ENCODE data around the gene DHRS13. TPM values are rescaled to one million over a fixed set of nuclear protein-coding genes. Genes with fewer than 3 reads are reported as not detected.
"Not testable (repeated sequence)": the region's sequence is repeated elsewhere in the genome, so short reads cannot be mapped to it uniquely, and the experiment has no call there.

DHRS13 gene
- total RNA-seq, 2 experiments from 2014 or later: 26.8 to 27.8 TPM

DNA sequence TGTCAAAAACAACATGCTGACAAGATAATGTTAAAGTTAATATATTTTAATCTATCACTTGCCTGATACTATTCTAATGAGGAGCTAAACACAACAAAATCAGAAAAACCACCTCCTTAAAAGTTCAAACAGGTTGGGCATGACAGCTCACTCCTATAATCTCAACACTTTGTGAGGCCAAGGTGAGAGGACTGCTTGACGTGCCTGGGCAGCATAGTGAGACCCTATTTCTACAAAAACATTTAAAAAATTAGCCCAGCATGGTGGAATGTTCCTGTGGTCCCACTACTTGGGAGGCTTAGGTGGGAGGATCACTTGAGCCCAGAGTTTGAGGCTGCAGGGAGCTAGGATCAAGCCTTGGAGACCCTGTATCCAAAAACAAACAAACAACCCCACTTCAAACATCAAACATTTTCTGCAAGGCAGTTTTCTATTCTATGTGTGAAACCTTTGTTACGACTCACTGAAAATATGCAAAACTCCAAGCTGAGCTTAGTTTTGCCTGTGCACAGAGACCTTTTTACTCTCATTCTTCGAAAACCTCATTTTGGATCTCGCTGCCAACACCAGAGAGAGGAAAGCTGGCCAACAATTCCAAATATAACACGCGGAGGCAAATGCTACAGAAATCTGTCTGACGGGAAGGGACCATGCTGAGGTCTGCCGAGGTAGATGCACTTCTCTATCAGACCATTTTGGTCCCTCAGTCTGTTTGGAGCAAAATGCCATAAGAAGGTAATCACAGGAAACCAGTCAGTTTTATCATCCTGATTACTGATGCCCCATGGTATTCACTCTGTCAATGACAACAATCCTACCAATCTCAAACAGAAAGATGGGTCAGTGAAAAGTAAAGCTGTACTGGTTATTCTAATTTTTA is 42.2 kb upstream of the DHRS13 start:
- peaks cover 62% of the 10 kb centered on the region for H3K36me3 Mint-ChIP-seq (ENCODE audit: low read depth)
- no peaks in the 10 kb centered on the region for H3K9me3 Mint-ChIP-seq
- H3K4me3 Mint-ChIP-seq: no peak overlapping the region
- H3K4me1 Mint-ChIP-seq: peaks cover 72% of the 10 kb centered on the region
- no peaks in the 10 kb centered on the region for H3K27me3 Mint-ChIP-seq
- DNase-seq: no peak
- CTCF ChIA-PET: interaction anchor here (0.7 to 2.0 kb wide), 8 partner anchors 9 to 218 kb away, joined by 3 to 7 read pairs (median 4); partner anchors contain the start of gene DHRS13
- H3K27ac Mint-ChIP-seq: peak overlapping the region; percentile 47
- POLR2A ChIA-PET: no interaction called here

- H3K36me3 Mint-ChIP-seq (ENCODE audit: low read depth): peaks cover 67% of the 10 kb centered on the region
- peaks cover 80% of the 10 kb centered on the region for H3K4me1 Mint-ChIP-seq
- H3K4me3 Mint-ChIP-seq: no peak overlapping the region
- H3K27me3 Mint-ChIP-seq: no peaks in the 10 kb centered on the region
- DNase-seq: no peak
- H3K9me3 Mint-ChIP-seq: no peaks in the 10 kb centered on the region
- ChIA-PET CTCF (interaction anchor here (0.9 to 2.7 kb wide), 5 partner anchors 12 to 218 kb away, joined by 3 to 11 read pairs (median 4); partner anchors contain the start of gene TLCD1), POLR2A (no interaction called here)
- no peak overlapping the region for H3K27ac Mint-ChIP-seq
Measured at GRCh38 chr17:28944343-28944742, 41.5 kb upstream of the DHRS13 start.

DNA sequence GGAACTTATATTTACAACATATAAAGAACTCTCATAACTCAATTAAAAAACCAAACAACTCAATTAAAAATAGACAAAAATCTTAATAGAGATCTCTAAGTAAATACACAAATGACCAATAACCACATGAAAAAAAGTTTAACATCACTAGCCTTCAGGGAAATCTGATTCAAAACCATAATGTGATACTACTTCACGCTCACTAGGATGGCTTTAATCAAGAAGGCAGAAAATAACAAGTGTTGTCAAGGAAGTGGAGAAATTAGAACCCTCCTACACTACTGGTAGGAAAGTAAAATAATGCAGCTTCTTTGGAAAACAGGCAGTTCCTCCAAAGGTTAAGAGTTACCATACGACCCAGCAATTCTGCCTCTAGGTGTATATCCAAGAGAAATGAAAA is 40.0 kb upstream of the DHRS13 start:
- ChIA-PET CTCF (interaction anchor here (1.1 to 2.7 kb wide), 3 partner anchors 11 to 216 kb away, joined by 3 to 11 read pairs (median 4); partner anchors contain the start of gene TLCD1), POLR2A (no interaction called here)
- Mint-ChIP-seq H3K36me3 (ENCODE audit: low read depth) (peaks cover 63% of the 10 kb centered on the region), H3K27ac (no peak overlapping the region), H3K4me3 (no peak overlapping the region), H3K9me3 (no peaks in the 10 kb centered on the region), H3K4me1 (peaks cover 82% of the 10 kb centered on the region), H3K27me3 (no peaks in the 10 kb centered on the region)
- no peak for DNase-seq

DNA sequence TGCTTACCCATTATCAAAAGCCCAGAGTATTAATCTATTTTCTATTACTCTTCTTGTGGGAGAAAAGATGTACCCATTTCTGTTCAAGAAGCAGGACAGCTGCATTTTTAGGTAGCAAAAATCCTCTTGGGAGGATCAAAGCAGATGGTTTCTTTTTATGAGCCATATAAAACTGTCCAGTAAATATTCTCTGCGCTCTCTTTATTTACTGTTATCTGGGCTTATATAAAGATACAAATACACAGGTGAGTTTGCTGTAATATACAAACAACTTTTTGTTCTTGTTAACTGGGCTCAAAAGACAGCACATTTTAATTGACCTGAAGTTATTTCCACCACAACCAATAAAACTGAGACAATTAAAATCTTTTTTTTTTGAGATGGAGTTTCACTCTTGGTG is 38.4 kb upstream of the DHRS13 start:
- no peaks in the 10 kb centered on the region for H3K9me3 Mint-ChIP-seq
- no peak overlapping the region for H3K27ac Mint-ChIP-seq
- no peak for DNase-seq
- ChIA-PET POLR2A (interaction anchor here (0.6 kb wide), 1 partner anchor 157 kb away, joined by 5 read pairs; no protein-coding TSS in a partner anchor), CTCF (interaction anchor here (0.5 kb wide), 1 partner anchor 230 kb away, joined by 3 read pairs; the partner anchor contains the start of gene PROCA1)
- H3K36me3 Mint-ChIP-seq (ENCODE audit: low read depth): peaks cover 62% of the 10 kb centered on the region
- H3K4me3 Mint-ChIP-seq: no peak overlapping the region
- no peaks in the 10 kb centered on the region for H3K27me3 Mint-ChIP-seq
- H3K4me1 Mint-ChIP-seq: peaks cover 81% of the 10 kb centered on the region

DNA sequence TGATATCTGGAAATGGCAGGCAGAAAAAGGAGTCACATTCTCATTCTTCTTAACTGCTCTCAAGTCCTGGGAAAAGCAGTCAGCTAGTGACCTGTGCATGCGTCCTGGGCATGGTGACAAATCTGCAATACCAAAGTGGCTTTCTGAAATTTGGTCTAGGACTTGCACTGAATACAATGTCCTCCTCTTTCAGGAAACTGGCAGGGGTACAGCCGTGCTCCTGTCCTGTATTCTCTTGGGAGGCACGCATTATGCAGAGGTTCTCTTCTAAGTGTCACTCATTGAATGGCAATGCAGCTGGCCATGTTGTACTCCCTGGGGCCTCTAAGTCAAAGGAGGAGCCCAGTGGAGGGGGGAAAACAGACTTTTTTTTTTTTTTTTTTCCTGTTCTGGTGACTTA is 37.8 kb upstream of the DHRS13 start:
- Mint-ChIP-seq H3K9me3 (no peaks in the 10 kb centered on the region), H3K4me3 (no peak overlapping the region), H3K27me3 (no peaks in the 10 kb centered on the region), H3K36me3 (ENCODE audit: low read depth) (peaks cover 64% of the 10 kb centered on the region), H3K4me1 (peaks cover 81% of the 10 kb centered on the region), H3K27ac (no peak overlapping the region)
- DNase-seq: no peak
- ChIA-PET CTCF (no interaction called here), POLR2A (interaction anchor here (0.6 kb wide), 1 partner anchor 156 kb away, joined by 5 read pairs; no protein-coding TSS in a partner anchor)

DNA sequence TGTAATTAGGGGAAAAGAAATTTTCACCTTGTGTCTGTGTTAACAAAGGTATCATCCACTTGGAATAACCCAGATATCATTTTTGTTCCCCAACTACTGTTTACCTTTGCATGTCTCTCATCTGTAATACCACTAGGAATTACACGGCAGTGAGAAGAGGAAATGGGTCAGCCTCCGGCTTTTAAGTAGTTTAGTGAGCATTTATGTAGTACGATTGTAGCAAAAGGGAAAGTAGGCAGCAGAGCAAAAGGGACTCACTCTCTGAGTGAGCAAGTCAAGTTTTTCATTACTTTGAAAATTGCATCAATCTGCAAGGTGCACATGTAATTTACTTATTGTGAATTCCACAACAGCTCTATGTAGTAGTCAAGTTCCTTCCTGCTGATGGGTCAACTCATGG is 37.3 kb upstream of the DHRS13 start:
- Mint-ChIP-seq H3K9me3 (no peaks in the 10 kb centered on the region), H3K27me3 (no peaks in the 10 kb centered on the region), H3K27ac (no peak overlapping the region), H3K4me1 (peaks cover 77% of the 10 kb centered on the region), H3K36me3 (ENCODE audit: low read depth) (peaks cover 63% of the 10 kb centered on the region), H3K4me3 (no peak overlapping the region)
- DNase-seq: no peak
- POLR2A ChIA-PET: interaction anchor here (0.6 kb wide), 1 partner anchor 10 kb away, joined by 3 read pairs; no protein-coding TSS in a partner anchor
- CTCF ChIA-PET: interaction anchor here (4.1 kb wide), 1 partner anchor 10 kb away, joined by 15 read pairs; the partner anchor contains the start of gene PHF12

- H3K36me3 Mint-ChIP-seq (ENCODE audit: low read depth): peaks cover 59% of the 10 kb centered on the region
- ChIA-PET CTCF (interaction anchor here (1.4 to 4.1 kb wide), 4 partner anchors 9 to 37 kb away, joined by 4 to 15 read pairs (median 5); partner anchors contain the start of gene PHF12), POLR2A (no interaction called here)
- peaks cover 73% of the 10 kb centered on the region for H3K4me1 Mint-ChIP-seq
- H3K9me3 Mint-ChIP-seq: no peaks in the 10 kb centered on the region
- H3K27ac Mint-ChIP-seq: no peak overlapping the region
- no peaks in the 10 kb centered on the region for H3K27me3 Mint-ChIP-seq
- H3K4me3 Mint-ChIP-seq: no peak overlapping the region
- DNase-seq: no peak
Measured at GRCh38 chr17:28938552-28938951, 35.7 kb upstream of the DHRS13 start.

- Mint-ChIP-seq H3K36me3 (ENCODE audit: low read depth) (peaks cover 59% of the 10 kb centered on the region), H3K4me3 (no peak overlapping the region)
Measured at GRCh38 chr17:28937044-28937729, 34.3 kb upstream of the DHRS13 start.

DNA sequence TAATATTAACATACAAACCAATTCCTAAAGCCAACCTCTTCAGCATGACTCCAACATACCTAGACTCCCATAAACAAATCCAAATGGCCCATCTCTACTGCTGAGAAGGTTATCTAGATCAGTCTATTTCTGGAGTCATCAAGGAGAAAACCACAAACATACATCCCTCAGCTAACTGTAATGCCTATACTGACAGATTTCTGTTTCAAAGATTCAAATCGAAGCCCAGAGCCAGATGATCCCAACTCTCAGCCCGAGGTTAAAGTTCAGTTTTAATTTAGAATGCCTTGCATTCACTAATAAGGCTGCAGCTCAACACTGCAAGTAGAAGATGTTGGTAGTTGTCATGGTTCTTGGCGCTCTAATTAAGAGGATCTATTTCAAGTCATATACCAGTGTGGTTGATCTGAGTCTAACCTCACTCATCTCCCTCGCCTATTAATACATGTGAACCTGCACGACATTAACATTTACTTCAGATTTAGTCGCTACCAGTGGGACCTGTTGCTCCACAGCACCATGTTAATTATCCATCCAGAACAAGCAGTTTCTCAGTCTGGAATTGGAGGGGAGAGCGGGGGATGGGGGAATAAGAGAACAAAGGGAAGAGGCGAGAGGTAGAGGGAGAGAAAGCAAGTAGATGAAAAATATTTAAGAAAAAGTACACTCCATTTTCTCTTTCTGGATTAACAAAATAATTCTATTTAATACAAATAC is 33.0 kb upstream of the DHRS13 start:
- no peak overlapping the region for H3K27ac Mint-ChIP-seq
- POLR2A ChIA-PET: no interaction called here
- no peak for DNase-seq
- CTCF ChIA-PET: interaction anchor here (0.6 to 1.3 kb wide), 5 partner anchors 10 to 226 kb away, joined by 3 read pairs; no protein-coding TSS in a partner anchor
- H3K9me3 Mint-ChIP-seq: no peaks in the 10 kb centered on the region
- H3K36me3 Mint-ChIP-seq (ENCODE audit: low read depth): peaks cover 63% of the 10 kb centered on the region
- H3K4me1 Mint-ChIP-seq: peaks cover 65% of the 10 kb centered on the region
- H3K4me3 Mint-ChIP-seq: no peak overlapping the region
- no peaks in the 10 kb centered on the region for H3K27me3 Mint-ChIP-seq

More at GRCh38 chr17:28937044-28937729, 34.3 kb upstream of the DHRS13 start:
- ChIA-PET POLR2A (no interaction called here), CTCF (interaction anchor here (0.6 to 4.1 kb wide), 11 partner anchors 8 to 327 kb away, joined by 3 to 15 read pairs (median 3); partner anchors contain the start of genes FAM222B and PHF12)
- peak overlapping the region; percentile 41 for H3K27ac Mint-ChIP-seq
- no peak for DNase-seq
- H3K9me3 Mint-ChIP-seq: no peaks in the 10 kb centered on the region
- H3K27me3 Mint-ChIP-seq: no peaks in the 10 kb centered on the region
- peaks cover 75% of the 10 kb centered on the region for H3K4me1 Mint-ChIP-seq

DNA sequence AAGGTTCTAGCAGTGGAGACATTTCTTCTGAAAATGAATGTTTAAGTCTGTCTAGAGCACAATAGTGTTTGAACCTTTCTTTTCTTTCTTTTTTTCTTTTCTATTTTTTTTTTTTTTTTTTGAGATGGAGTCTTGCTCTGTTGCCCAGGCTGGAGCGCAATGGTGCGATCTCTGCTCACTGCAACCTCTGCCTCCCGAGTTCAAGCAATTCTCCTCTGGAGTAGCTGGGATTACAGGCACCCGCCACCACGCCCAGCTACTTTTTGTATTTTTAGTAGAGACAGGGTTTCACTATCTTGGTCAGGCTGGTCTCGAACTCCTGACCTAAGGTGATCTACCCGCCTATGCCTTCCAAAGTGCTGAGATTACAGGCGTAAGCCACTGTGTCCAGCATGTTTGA is 31.6 kb upstream of the DHRS13 start:
- H3K4me3 Mint-ChIP-seq, H3K27ac Mint-ChIP-seq, H3K9me3 Mint-ChIP-seq, H3K27me3 Mint-ChIP-seq, POLR2A ChIA-PET, DNase-seq: not testable (repeated sequence)
- CTCF ChIA-PET: interaction anchor here (0.7 to 1.5 kb wide), 2 partner anchors 18 to 32 kb away, joined by 3 to 6 read pairs; partner anchors contain the start of gene DHRS13
- H3K4me1 Mint-ChIP-seq: peaks cover 59% of the 10 kb centered on the region
- peaks cover 64% of the 10 kb centered on the region for H3K36me3 Mint-ChIP-seq (ENCODE audit: low read depth)

DNA sequence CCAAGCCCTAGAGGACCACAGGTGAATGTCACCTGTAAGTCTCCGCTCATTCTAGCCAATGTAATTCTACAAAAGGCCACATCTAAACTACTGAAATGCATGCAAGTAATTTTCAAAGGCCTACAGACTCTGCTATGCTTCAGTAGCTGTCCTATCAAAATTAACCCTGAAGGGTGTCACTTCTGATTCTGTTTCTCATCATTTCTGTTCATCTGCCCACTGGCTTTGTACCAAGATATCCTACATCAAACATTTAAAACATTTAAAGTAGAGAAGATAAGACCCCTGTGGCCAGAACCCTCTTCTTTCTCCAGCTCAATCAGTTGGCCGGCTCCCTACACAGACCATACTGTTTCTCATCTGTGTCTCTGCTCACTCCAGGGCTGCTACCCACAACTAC is 26.9 kb upstream of the DHRS13 start:
- Mint-ChIP-seq H3K36me3 (ENCODE audit: low read depth) (peaks cover 69% of the 10 kb centered on the region), H3K9me3 (peaks cover 9% of the 10 kb centered on the region), H3K4me1 (peaks cover 61% of the 10 kb centered on the region), H3K27me3 (no peaks in the 10 kb centered on the region), H3K4me3 (no peak overlapping the region), H3K27ac (peak overlapping the region; percentile 67)
- DNase-seq: no peak
- CTCF ChIA-PET: interaction anchor here (0.9 to 1.8 kb wide), 7 partner anchors 8 to 203 kb away, joined by 3 to 6 read pairs (median 4); no protein-coding TSS in a partner anchor
- POLR2A ChIA-PET: no interaction called here

DNA sequence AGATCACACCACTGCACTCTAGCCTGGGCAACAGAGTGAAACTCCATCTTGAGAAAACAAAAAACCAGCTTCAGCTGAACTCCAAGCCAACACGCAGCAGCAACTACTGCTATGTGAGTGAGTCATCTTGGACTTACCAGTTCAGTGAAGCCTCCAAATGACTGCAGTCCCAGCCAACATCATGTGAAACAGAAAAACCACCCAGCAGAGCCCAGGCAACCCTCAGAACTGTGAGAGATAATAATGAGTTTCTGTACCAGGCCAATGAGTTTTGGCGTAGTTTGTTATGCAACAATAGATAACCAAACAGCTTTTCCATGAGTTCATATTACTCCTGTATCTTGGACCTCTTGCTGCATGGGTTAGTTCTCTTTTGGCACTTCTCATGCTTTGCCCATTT is 25.2 kb upstream of the DHRS13 start:
- POLR2A ChIA-PET: no interaction called here
- Mint-ChIP-seq H3K9me3 (peaks cover 9% of the 10 kb centered on the region), H3K4me1 (peaks cover 61% of the 10 kb centered on the region), H3K27ac (peak overlapping the region; percentile 92), H3K36me3 (ENCODE audit: low read depth) (peaks cover 70% of the 10 kb centered on the region), H3K27me3 (no peaks in the 10 kb centered on the region), H3K4me3 (no peak overlapping the region)
- CTCF ChIA-PET: interaction anchor here (1.2 to 3.4 kb wide), 6 partner anchors 10 to 200 kb away, joined by 3 to 23 read pairs (median 3); partner anchors contain the start of gene NEK8
- DNase-seq: no peak
